Prostate gland (tissue), 2 donors: ENCODE measurements around the gene PID1.

ENCODE experiments used
- CTCF ChIP-seq, 4 experiments: fragments of 200-600 bp in 2 of 4; fragments of 450-650 bp in 2 of 4; sonication (generic) in 2 of 4; IDR thresholded peaks; 1 replicate in 3 of 4; 2 replicates in 1 of 4; pipeline ENCODE4 v1.5.1; 2016 to 2019; ENCODE audit warnings: antibody characterized with exemption in 4 of 4, mild to moderate bottlenecking in 2 of 4, moderate library complexity in 2 of 4
- POLR2A ChIP-seq: fragments of 450-650 bp; IDR thresholded peaks from one replicate; pipeline ENCODE4 v1.6.1; 2016; ENCODE audit warnings: antibody characterized with exemption, mild to moderate bottlenecking

- no peak for TF ChIP-seq CTCF (IDR thresholded peaks at IDR 0.05)
- no peak for TF ChIP-seq POLR2A
These were observed 27.1 kb downstream of the PID1 start for GRCh38 chr2:229243890-229244560.
